ENCODE data around the gene RUNX3. TPM values are rescaled to one million over a fixed set of nuclear protein-coding genes. Genes with fewer than 3 reads are reported as not detected.
"Not testable (repeated sequence)": the region's sequence is repeated elsewhere in the genome, so short reads cannot be mapped to it uniquely, and the experiment has no call there.

The RUNX3 gene
- total RNA-seq, result 1 to 10 TPM; 6.8 to 8.5 TPM

DNA sequence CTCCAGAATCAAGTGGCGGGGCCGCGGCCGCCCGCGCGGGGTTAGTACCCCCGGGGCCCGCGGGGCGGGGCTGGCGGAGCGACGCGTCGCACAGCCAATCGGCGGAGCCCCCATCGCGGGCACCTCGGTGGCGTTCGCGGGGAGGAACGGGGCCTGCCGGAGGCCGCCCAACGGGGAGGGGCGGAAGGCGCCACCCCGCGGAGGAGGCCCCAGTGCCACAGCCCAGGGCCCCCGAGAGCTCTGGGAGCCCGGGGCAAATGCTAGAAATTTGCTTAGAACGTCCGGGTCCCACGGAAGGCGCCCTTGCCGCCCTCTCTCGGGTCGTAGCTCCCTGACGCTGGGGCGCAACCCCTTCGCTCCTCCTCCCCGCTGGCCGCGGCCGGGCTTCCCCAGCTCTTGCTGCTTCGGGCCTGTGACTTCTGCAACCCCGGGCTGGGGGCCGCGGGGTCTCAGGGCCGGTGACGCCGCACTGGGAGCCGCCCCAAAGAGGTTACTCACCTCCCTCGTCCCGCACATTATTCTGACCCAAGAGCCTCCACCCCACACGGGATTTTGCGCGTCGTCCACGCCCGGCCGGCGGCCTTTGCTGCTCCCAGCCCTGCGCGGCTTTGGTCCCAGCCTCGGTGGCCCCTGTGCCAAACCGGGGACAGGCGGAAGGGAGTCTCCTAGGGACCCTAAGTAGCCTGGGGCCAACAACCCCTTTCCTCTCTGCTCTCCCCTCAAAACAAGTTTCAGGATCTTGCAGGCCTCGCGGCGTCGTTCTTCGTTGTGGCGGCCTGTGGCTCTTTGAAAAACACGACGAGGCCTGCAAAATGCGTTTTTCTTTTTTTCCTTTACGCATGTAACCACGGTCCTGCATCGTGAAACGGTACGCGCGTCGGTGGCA is at the start of gene RUNX3:
Gene RUNX3 (minus strand): TSS at position 17 of the 886 bp plus-strand sequence. CDS start 408 bp downstream, outside the sequence.
- peaks cover 11% of the 10 kb centered on the region for H3K27me3 ChIP-seq (replicated peaks; ENCODE audit: insufficient read depth)
- H3K4me3 ChIP-seq, result peak within 1 kb of the TSS; percentile 67
- no peaks in the 10 kb centered on the region for H3K36me3 ChIP-seq
- DNase-seq (ENCODE audit: low spot score) (no peak), ATAC-seq (ENCODE audit: insufficient number of reproducible peaks, low FRiP score, low read depth) (no peak)
- no peak within 1 kb of the TSS for H3K27ac ChIP-seq
- H3K9me3 ChIP-seq, result no peaks in the 10 kb centered on the region
- TF ChIP-seq CTCF (IDR thresholded peaks at IDR 0.05), result no peak
- peaks cover 4 to 25% of the 10 kb centered on the region in 2 donors for H3K4me1 ChIP-seq (ENCODE audit: control insufficient read depth in 1 of 2, low read depth in 2 of 2)

GRCh38 chr1:24979232-24979631 is 49.2 kb upstream of the RUNX3 start:
- not testable (repeated sequence) for ATAC-seq (ENCODE audit: insufficient number of reproducible peaks, low FRiP score, low read depth); H3K4me1 ChIP-seq (ENCODE audit: control insufficient read depth in 1 of 2, low read depth in 2 of 2); H3K27ac ChIP-seq; H3K36me3 ChIP-seq; H3K27me3 ChIP-seq (replicated peaks; ENCODE audit: insufficient read depth); DNase-seq (ENCODE audit: low spot score); H3K4me3 ChIP-seq
- H3K9me3 ChIP-seq, result peaks cover 23% of the 10 kb centered on the region

- Histone ChIP-seq H3K4me3 (no peak overlapping the region), H3K4me1 (ENCODE audit: control insufficient read depth in 1 of 2, low read depth in 2 of 2) (no peaks in the 10 kb centered on the region), H3K27ac (no peak overlapping the region), H3K9me3 (peaks cover 26% of the 10 kb centered on the region), H3K27me3 (replicated peaks; ENCODE audit: insufficient read depth) (no peaks in the 10 kb centered on the region), H3K36me3 (no peaks in the 10 kb centered on the region)
- DNase-seq (ENCODE audit: low spot score) (no peak), ATAC-seq (ENCODE audit: insufficient number of reproducible peaks, low FRiP score, low read depth) (no peak)
- TF ChIP-seq CTCF (IDR thresholded peaks at IDR 0.05), result no peak
These were observed 48.4 kb upstream of the RUNX3 start for GRCh38 chr1:24978383-24979032.

GRCh38 chr1:24975391-24975790 is 45.3 kb upstream of the RUNX3 start:
- peaks cover 26% of the 10 kb centered on the region for H3K9me3 ChIP-seq
- no peak for ATAC-seq (ENCODE audit: insufficient number of reproducible peaks, low FRiP score, low read depth)
- no peak overlapping the region for H3K27ac ChIP-seq
- no peaks in the 10 kb centered on the region for H3K4me1 ChIP-seq (ENCODE audit: control insufficient read depth in 1 of 2, low read depth in 2 of 2)
- DNase-seq (ENCODE audit: low spot score), result no peak
- H3K27me3 ChIP-seq (replicated peaks; ENCODE audit: insufficient read depth), result no peaks in the 10 kb centered on the region
- H3K36me3 ChIP-seq, result no peaks in the 10 kb centered on the region
- TF ChIP-seq CTCF (IDR thresholded peaks at IDR 0.05), result no peak
- no peak overlapping the region for H3K4me3 ChIP-seq

DNA sequence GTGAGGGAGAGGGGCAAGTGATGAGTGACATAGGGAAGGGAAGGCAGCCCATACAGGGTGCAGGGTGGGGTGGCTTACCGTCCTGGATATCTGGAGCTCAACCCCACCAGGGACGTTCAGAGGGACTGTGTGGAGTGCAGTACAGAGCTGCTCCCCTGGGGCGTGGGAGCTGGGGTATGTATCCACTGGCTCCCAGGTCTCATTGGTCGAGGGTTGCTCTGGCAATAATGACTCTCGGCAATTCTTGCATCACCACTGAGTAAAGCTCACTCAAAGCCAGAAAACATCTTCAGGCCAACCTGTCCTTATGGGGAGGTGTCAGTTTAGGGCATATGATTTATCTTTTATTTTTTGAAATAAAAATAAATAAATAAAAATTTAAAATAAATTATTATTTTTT is 43.2 kb upstream of the RUNX3 start:
- H3K4me1 ChIP-seq (ENCODE audit: control insufficient read depth in 1 of 2, low read depth in 2 of 2), result no peaks in the 10 kb centered on the region
- TF ChIP-seq CTCF (IDR thresholded peaks at IDR 0.05), result no peak
- peaks cover 26% of the 10 kb centered on the region for H3K9me3 ChIP-seq
- ATAC-seq (ENCODE audit: insufficient number of reproducible peaks, low FRiP score, low read depth) (no peak), DNase-seq (ENCODE audit: low spot score) (no peak)
- no peak overlapping the region for H3K4me3 ChIP-seq
- no peak overlapping the region for H3K27ac ChIP-seq
- H3K27me3 ChIP-seq (replicated peaks; ENCODE audit: insufficient read depth), result no peaks in the 10 kb centered on the region
- H3K36me3 ChIP-seq, result no peaks in the 10 kb centered on the region

All from thoracic aorta (tissue), 2 donors.